OCI-LY3 (cell line): ENCODE measurements around the gene EFHC1.

Experiments used
- CTCF ChIP-seq: fragments of 200-600, 300-600 bp; sonication (generic); IDR thresholded peaks from 2 replicates; pipeline ENCODE4 v1.5.1; 2014; ENCODE audit warnings: antibody characterized with exemption, low read length, low read depth
- EZH2phosphoT487 ChIP-seq: fragments of 200-600 bp; shearing (Covaris generic); IDR thresholded peaks from 2 replicates; pipeline ENCODE4 v1.6.1; 2018; ENCODE audit warnings: antibody characterized with exemption, mixed run types, low read depth

DNA sequence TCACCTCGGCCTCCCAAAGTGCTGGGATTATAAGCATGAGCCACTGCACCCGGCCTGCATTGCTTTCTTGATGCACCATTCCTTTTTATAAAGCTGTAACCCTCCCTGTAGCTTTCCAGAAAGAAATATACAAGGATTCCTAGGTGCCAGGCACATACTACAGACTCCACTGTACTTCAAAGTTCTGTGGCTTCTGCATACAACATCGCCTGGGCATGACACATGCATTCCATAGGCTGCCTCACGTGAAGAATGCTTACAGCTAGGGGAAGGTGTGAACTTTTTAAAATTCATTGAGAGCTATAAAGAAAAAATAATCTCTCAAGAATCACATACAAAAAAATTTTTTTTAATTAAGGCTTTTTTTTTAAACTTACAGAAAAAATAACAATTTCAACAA, 106.5 kb downstream of the EFHC1 start:
- no peak for TF ChIP-seq CTCF
- no peak for TF ChIP-seq EZH2phosphoT487
